GM10847 (cell line): Measurements from ENCODE around the gene CTNS.

Source experiments
- POLR2A ChIP-seq: IDR thresholded peaks from 2 replicates; pipeline ENCODE4 v1.6.1; 2011; ENCODE audit not compliant: insufficient read length; ENCODE audit errors: extremely low read depth

CTNS gene

GRCh38 chr17:3609689-3610088 lies 26.9 kb upstream of the CTNS start:
- no peak for TF ChIP-seq POLR2A

DNA sequence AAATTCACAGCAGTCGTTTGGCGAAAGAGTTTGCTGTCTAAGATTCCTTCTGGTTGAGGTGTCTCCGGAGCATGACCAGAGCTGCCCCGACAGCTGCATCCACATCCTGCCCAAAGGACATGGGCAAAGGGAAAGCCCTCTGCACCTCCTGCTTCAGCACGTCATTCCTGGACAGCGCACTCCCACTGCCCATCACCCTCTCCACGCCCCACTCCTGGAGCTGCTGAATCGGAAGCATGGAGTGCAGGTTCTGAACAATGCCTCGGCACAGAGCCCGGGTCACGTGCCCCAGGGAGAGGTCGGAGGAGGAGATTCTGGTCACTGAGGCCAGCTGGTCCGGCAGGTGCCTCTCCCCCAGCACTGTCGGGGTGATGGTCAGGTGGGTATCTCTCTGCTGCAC lies 26.0 kb upstream of the CTNS start:
- TF ChIP-seq POLR2A, result no peak

GRCh38 chr17:3613124-3613523 lies 23.4 kb upstream of the CTNS start:
- TF ChIP-seq POLR2A, result no peak

DNA sequence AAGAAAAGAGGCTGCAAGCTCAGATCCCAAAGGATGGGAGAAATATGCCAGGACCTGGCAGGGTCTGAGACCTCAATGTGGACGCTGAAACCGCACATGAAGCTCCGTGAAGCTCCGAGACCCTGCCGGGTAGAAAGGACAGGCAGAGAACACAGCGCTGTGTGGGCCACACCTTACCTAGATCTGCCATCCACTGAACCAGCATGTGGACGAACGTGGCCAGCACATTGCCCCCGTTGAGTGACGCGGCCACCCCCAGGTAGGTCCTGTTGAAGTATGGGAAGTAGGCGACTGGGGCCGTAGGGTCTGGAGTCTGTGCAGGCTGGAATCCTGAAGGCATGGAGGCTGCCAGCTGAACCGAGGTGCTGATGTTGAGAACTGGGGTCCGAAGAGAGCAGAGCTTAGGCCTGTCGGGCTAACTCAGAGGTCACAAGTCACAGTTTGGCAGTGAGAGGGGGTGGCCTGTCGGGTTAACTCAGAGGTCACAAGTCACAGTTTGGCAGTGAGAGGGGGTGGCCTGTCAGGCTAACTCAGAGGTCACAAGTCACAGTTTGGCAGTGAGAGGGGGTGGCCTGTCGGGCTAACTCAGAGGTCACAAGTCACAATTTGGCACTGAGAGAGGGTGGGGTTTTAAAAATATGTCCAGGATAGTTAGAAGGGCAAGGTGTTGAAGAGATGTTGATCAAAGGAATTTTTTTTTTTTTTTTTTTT lies 21.2 kb upstream of the CTNS start:
- TF ChIP-seq POLR2A, result no peak

GRCh38 chr17:3621146-3621720 lies 15.3 kb upstream of the CTNS start:
- TF ChIP-seq POLR2A, result no peak

DNA sequence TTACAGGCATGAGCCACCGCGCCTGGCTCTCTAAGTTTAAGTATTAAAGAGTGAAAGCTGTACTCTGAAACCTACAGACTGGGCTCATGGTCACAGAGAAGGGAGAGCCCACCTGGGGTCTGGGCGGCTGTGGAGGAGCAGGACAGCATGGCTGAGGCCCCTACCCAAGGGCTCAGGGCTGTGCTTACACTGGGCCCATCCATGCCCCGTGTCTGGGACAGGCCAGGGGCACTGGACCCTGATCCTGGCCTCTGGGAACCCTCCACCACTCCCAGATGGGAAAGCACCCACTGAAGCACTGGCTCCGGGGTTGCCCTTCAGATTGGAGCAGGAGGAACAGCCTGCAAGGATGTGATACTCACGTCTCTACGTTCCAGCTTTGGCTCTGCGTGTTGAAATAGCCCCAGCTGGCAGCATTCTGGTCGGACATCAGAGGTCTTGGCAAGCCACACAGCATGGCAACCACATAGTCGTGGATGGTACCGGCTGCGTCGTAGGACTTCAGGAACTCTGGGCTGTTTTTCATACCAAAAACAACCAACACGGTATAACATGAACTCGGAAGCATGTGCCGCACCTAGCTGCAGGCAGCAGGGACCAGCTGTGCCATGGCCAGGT lies 13.5 kb upstream of the CTNS start:
- TF ChIP-seq POLR2A, result no peak

DNA sequence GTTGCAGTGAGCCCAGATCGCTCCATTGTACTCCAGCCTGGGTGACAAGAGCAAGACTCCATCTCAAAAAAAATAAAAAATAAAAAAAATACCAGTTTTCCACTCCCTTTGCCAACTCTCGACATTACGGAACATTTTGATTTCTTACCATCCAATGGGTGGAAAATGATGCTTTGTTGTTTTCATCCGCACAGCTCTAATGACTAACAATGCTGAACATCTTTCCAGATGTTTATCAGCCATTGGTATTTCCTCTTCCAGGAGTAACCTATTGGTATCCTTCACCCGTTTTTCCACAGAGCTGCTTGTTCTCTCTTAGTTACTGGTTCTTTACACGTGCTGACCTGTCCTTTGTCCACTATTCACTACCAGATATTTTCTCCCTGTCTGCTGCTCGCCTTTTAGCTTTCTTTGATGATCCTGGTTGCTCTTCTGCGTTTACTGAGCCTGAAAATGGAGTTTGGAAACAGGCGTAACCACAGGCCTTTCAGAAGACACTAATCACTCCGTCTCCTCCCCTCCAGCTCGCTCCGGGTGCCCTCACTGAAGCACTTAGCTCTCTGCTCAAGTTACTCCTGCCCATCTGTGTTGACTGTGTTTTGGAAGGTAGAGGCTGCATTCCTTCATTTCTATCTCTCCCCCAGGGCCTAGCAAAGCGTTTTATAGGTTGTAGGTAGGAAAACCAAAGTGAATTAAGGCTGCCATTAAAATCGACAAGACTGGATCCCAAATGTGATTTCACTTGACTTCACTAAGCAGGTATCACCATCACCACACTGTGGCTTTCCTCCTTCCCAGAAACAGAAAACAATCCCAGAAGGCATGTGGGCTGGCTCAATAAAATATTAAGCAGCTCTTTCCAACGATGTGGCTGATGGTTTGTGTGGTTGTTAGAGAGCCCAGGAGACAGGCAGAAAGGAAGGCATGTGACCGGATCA lies 9.5 kb upstream of the CTNS start:
- TF ChIP-seq POLR2A, result no peak

- TF ChIP-seq POLR2A, result no peak
These were observed 8.8 kb upstream of the CTNS start for GRCh38 chr17:3627769-3628167.

GRCh38 chr17:3630781-3631180 lies 5.8 kb upstream of the CTNS start:
- no peak for TF ChIP-seq POLR2A

GRCh38 chr17:3632287-3632686 lies 4.3 kb upstream of the CTNS start:
- TF ChIP-seq POLR2A, result no peak

- TF ChIP-seq POLR2A, result no peak
These were observed 946 bp upstream of the CTNS start for GRCh38 chr17:3635474-3636153.

DNA sequence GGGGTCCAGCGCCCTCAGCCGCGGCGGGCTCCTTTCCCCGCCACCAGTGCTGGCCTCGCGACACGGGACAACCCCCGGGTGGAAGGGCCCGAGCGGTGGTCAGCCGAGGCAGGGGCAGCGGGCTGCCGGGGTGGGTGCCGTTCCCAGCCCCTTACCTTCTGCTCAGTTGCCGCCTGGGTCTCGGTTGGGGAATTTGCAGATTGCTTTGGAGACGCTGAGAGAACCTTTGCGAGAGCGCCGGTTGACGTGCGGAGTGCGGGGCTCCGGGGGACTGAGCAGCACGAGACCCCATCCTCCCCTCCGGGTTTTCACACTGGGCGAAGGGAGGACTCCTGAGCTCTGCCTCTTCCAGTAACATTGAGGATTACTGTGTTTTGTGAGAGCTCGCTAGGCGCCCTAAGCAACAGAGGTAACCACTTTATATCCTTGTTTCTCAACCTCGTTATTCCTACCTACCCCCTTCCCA lies 381 bp downstream of the CTNS start:
- no peak for TF ChIP-seq POLR2A

GRCh38 chr17:3639981-3640596 lies 3.5 kb downstream of the CTNS start:
- TF ChIP-seq POLR2A, result no peak

DNA sequence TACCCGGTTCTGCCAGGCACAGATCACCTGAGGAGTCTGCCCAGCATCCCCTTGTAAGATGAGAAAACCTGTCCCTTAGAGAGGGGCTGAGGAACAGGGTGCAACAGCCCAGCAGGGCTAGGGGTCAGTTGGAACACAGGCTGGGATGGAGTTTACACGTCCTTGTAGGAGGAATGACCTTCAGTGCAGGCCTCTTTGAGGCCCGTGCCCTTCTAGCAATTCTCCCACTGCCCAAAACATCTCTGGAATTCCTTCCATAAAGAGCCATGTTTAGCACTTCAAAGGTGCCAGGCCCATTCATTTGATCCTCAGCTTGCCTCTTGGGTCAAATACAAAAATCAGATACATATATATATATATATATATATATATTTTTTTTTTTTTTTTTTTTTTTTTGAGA lies 4.5 kb downstream of the CTNS start:
- no peak for TF ChIP-seq POLR2A
